ENCODE measurements around the gene UNK.

UNK gene

GRCh38 chr17:75814021-75814395, 29.4 kb downstream of the UNK start:
- TF ChIP-seq CTCF (IDR thresholded peaks at IDR 0.05; ENCODE audit: borderline replicate concordance, insufficient read depth, low read depth, low read length): no peak
- no peak overlapping the region for H3K4me3 ChIP-seq (ENCODE audit: low read depth, low read length)

GRCh38 chr17:75814900-75815373, 30.3 kb downstream of the UNK start:
- no peak overlapping the region for H3K4me3 ChIP-seq (ENCODE audit: low read depth, low read length)
- no peak for TF ChIP-seq CTCF (IDR thresholded peaks at IDR 0.05; ENCODE audit: borderline replicate concordance, insufficient read depth, low read depth, low read length)

- TF ChIP-seq CTCF (IDR thresholded peaks at IDR 0.05; ENCODE audit: borderline replicate concordance, insufficient read depth, low read depth, low read length): no peak
- no peak overlapping the region for H3K4me3 ChIP-seq (ENCODE audit: low read depth, low read length)
Observed at GRCh38 chr17:75815399-75815798, 30.8 kb downstream of the UNK start.

- TF ChIP-seq CTCF (IDR thresholded peaks at IDR 0.05; ENCODE audit: borderline replicate concordance, insufficient read depth, low read depth, low read length): no peak
- H3K4me3 ChIP-seq (ENCODE audit: low read depth, low read length): no peak overlapping the region
Observed at GRCh38 chr17:75816693-75817092, 32.1 kb downstream of the UNK start.

- H3K4me3 ChIP-seq (ENCODE audit: low read depth, low read length): no peak overlapping the region
- no peak for TF ChIP-seq CTCF (IDR thresholded peaks at IDR 0.05; ENCODE audit: borderline replicate concordance, insufficient read depth, low read depth, low read length)
Observed at GRCh38 chr17:75817571-75817970, 33.0 kb downstream of the UNK start.

- no peak overlapping the region for H3K4me3 ChIP-seq (ENCODE audit: low read depth, low read length)
- no peak for TF ChIP-seq CTCF (IDR thresholded peaks at IDR 0.05; ENCODE audit: borderline replicate concordance, insufficient read depth, low read depth, low read length)
Observed at GRCh38 chr17:75818326-75818885, 33.8 kb downstream of the UNK start.

GRCh38 chr17:75819116-75819515, 34.5 kb downstream of the UNK start:
- no peak overlapping the region for H3K4me3 ChIP-seq (ENCODE audit: low read depth, low read length)
- no peak for TF ChIP-seq CTCF (IDR thresholded peaks at IDR 0.05; ENCODE audit: borderline replicate concordance, insufficient read depth, low read depth, low read length)
